GM19099 (cell line): ENCODE data around the gene SOHLH2.

ENCODE experiments used
- POLR2A ChIP-seq: IDR thresholded peaks from 3 replicates; pipeline ENCODE4 v1.6.1; 2011; ENCODE audit warnings: low read depth; ENCODE audit not compliant: insufficient read length; ENCODE audit errors: extremely low read depth

The SOHLH2 gene

GRCh38 chr13:36157480-36157879 lies 56.9 kb downstream of the SOHLH2 start:
- TF ChIP-seq POLR2A: no peak

- TF ChIP-seq POLR2A: no peak
Observed at GRCh38 chr13:36154567-36155291, 59.6 kb downstream of the SOHLH2 start.

- no peak for TF ChIP-seq POLR2A
Observed at GRCh38 chr13:36151591-36151990, 62.8 kb downstream of the SOHLH2 start.

GRCh38 chr13:36148446-36148845 lies 65.9 kb downstream of the SOHLH2 start:
- no peak for TF ChIP-seq POLR2A

GRCh38 chr13:36147330-36147729 lies 67.0 kb downstream of the SOHLH2 start:
- no peak for TF ChIP-seq POLR2A

- no peak for TF ChIP-seq POLR2A
Observed at GRCh38 chr13:36146511-36147269, 67.7 kb downstream of the SOHLH2 start.

- TF ChIP-seq POLR2A: no peak
Observed at GRCh38 chr13:36143738-36144137, 70.6 kb downstream of the SOHLH2 start.

- no peak for TF ChIP-seq POLR2A
Observed at GRCh38 chr13:36142735-36143134, 71.6 kb downstream of the SOHLH2 start.

GRCh38 chr13:36135876-36136275 lies 78.5 kb downstream of the SOHLH2 start:
- no peak for TF ChIP-seq POLR2A

- no peak for TF ChIP-seq POLR2A
Observed at GRCh38 chr13:36134632-36135031, 79.7 kb downstream of the SOHLH2 start.

GRCh38 chr13:36133950-36134626 lies 80.3 kb downstream of the SOHLH2 start:
- no peak for TF ChIP-seq POLR2A

GRCh38 chr13:36132376-36132775 lies 82.0 kb downstream of the SOHLH2 start:
- no peak for TF ChIP-seq POLR2A

GRCh38 chr13:36131931-36132297 lies 82.4 kb downstream of the SOHLH2 start:
- no peak for TF ChIP-seq POLR2A

GRCh38 chr13:36131222-36131930 lies 83.0 kb downstream of the SOHLH2 start, which contains the start of gene DCLK1:
Gene DCLK1 (minus strand): TSS chr13:36131382.
- TF ChIP-seq POLR2A: no peak

- TF ChIP-seq POLR2A: no peak
Observed at GRCh38 chr13:36130552-36131221, 83.7 kb downstream of the SOHLH2 start.

- TF ChIP-seq POLR2A: no peak
Observed at GRCh38 chr13:36130193-36130551, 84.2 kb downstream of the SOHLH2 start.
